ENCODE results near the gene CBLC. TPM values are rescaled to one million over a fixed set of nuclear protein-coding genes. Genes with fewer than 3 reads are reported as not detected.

CBLC gene
- total RNA-seq, 1 experiment from 2014 or later, result 20.5 TPM

DNA sequence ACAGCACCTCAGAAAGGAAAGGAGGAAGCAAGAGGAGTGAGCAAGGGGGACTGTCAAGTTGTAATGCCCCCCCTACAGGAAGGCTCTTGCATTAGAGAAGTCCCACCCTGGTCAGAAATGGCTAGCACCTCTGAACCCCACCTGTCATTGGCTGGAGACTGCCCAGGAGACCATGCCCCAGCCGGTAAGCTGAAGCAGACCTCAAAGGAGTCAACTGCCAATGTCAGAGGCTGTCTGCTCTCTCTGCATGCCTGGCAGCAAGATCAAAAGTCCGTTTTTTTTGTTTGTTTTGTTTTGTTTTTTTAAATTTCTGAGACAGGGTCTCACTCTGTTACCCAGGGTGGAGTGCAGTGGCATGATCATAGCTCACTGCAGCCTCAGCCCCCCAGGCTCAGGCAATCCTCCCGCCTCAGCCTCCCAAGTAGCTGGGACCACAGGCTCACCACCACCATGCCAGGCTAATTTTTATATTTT, 37.3 kb upstream of the CBLC start:
- H3K36me3 Mint-ChIP-seq, result no peaks in the 10 kb centered on the region
- ChIA-PET POLR2A (no interaction called here), CTCF (interaction anchor here (0.6 to 4.5 kb wide), 7 partner anchors 15 to 30 kb away, joined by 3 to 23 read pairs (median 4); no protein-coding TSS in a partner anchor)
- no peak overlapping the region for H3K27ac Mint-ChIP-seq
- DNase-seq (ENCODE audit: low spot score) (no peak), ATAC-seq (peak; percentile 74)
- no peaks in the 10 kb centered on the region for H3K9me3 Mint-ChIP-seq
- H3K4me3 Mint-ChIP-seq, result no peak overlapping the region
- TF ChIP-seq ATF1 (CRISPR knock-in tag; IDR thresholded peaks at IDR 0.05), result no peak
- TF ChIP-seq EMX1 (CRISPR knock-in tag; IDR thresholded peaks at IDR 0.05), result no peak
- no peak for TF ChIP-seq FOXK1 (CRISPR knock-in tag; IDR thresholded peaks at IDR 0.05)
- TF ChIP-seq, protein P1, sequence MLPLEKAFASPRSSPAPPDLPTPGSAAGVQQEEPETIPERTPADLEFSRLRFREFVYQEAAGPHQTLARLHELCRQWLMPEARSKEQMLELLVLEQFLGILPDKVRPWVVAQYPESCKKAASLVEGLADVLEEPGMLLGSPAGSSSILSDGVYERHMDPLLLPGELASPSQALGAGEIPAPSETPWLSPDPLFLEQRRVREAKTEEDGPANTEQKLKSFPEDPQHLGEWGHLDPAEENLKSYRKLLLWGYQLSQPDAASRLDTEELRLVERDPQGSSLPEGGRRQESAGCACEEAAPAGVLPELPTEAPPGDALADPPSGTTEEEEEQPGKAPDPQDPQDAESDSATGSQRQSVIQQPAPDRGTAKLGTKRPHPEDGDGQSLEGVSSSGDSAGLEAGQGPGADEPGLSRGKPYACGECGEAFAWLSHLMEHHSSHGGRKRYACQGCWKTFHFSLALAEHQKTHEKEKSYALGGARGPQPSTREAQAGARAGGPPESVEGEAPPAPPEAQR (CRISPR knock-in tag; IDR thresholded peaks at IDR 0.05), result no peak
- TF ChIP-seq, protein P2, sequence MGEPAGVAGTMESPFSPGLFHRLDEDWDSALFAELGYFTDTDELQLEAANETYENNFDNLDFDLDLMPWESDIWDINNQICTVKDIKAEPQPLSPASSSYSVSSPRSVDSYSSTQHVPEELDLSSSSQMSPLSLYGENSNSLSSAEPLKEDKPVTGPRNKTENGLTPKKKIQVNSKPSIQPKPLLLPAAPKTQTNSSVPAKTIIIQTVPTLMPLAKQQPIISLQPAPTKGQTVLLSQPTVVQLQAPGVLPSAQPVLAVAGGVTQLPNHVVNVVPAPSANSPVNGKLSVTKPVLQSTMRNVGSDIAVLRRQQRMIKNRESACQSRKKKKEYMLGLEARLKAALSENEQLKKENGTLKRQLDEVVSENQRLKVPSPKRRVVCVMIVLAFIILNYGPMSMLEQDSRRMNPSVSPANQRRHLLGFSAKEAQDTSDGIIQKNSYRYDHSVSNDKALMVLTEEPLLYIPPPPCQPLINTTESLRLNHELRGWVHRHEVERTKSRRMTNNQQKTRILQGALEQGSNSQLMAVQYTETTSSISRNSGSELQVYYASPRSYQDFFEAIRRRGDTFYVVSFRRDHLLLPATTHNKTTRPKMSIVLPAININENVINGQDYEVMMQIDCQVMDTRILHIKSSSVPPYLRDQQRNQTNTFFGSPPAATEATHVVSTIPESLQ (CRISPR knock-in tag; IDR thresholded peaks at IDR 0.05), result no peak
- TF ChIP-seq, protein P3, sequence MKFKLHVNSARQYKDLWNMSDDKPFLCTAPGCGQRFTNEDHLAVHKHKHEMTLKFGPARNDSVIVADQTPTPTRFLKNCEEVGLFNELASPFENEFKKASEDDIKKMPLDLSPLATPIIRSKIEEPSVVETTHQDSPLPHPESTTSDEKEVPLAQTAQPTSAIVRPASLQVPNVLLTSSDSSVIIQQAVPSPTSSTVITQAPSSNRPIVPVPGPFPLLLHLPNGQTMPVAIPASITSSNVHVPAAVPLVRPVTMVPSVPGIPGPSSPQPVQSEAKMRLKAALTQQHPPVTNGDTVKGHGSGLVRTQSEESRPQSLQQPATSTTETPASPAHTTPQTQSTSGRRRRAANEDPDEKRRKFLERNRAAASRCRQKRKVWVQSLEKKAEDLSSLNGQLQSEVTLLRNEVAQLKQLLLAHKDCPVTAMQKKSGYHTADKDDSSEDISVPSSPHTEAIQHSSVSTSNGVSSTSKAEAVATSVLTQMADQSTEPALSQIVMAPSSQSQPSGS (CRISPR knock-in tag; IDR thresholded peaks at IDR 0.05; ENCODE audit: borderline replicate concordance, low read depth), result no peak
- no peak for TF ChIP-seq GRHL2 (CRISPR knock-in tag; IDR thresholded peaks at IDR 0.05; ENCODE audit: insufficient replicate concordance, severe bottlenecking)
- TF ChIP-seq, protein P4, sequence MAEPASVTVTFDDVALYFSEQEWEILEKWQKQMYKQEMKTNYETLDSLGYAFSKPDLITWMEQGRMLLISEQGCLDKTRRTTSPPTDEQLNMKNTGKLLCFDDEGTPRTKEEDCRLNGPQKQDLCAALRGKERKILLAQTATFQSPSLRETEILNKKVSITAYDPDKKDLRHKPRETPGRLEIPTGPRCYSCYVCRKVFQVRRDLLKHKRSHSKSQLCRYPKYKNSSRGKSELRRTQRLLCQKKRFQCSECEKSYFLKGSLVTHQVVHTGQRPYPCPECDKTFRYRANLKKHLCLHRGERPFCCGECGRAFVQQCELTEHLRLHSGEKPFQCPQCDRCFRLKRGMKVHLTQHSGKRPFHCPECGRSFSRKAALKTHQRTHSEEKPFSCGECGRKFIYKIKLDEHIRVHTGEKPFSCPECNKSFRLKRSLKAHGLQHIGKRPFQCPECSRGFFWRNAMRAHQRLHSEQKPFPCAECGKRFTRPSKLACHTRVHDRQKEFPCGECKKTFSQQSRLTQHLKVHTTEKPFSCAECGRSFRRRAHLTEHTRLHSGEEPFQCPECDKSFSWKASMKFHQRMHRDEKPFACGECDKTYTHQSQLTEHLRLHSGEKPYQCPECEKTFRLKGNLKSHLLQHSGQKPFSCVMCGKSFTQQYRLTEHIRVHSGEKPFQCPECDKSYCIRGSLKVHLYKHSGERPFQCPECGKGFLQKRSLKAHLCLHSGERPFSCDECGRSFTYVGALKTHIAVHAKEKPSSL (CRISPR knock-in tag; conservative IDR thresholded peaks at IDR 0.05), result no peak
- no peak for TF ChIP-seq ELF4 (CRISPR knock-in tag; IDR thresholded peaks at IDR 0.05; ENCODE audit: low read depth)
- TF ChIP-seq, protein P5, sequence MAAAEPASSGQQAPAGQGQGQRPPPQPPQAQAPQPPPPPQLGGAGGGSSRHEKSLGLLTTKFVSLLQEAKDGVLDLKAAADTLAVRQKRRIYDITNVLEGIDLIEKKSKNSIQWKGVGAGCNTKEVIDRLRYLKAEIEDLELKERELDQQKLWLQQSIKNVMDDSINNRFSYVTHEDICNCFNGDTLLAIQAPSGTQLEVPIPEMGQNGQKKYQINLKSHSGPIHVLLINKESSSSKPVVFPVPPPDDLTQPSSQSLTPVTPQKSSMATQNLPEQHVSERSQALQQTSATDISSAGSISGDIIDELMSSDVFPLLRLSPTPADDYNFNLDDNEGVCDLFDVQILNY (CRISPR knock-in tag; IDR thresholded peaks at IDR 0.05), result no peak
- no peak for TF ChIP-seq ZBTB21 (CRISPR knock-in tag; IDR thresholded peaks at IDR 0.05; ENCODE audit: borderline replicate concordance)
- TF ChIP-seq TCF7 (CRISPR knock-in tag; IDR thresholded peaks at IDR 0.05; ENCODE audit: low read depth), result no peak
- TF ChIP-seq, protein P6, sequence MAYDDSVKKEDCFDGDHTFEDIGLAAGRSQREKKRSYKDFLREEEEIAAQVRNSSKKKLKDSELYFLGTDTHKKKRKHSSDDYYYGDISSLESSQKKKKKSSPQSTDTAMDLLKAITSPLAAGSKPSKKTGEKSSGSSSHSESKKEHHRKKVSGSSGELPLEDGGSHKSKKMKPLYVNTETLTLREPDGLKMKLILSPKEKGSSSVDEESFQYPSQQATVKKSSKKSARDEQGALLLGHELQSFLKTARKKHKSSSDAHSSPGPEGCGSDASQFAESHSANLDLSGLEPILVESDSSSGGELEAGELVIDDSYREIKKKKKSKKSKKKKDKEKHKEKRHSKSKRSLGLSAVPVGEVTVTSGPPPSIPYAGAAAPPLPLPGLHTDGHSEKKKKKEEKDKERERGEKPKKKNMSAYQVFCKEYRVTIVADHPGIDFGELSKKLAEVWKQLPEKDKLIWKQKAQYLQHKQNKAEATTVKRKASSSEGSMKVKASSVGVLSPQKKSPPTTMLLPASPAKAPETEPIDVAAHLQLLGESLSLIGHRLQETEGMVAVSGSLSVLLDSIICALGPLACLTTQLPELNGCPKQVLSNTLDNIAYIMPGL (CRISPR knock-in tag; IDR thresholded peaks at IDR 0.05), result no peak
- TF ChIP-seq ZNF232 (CRISPR knock-in tag; IDR thresholded peaks at IDR 0.05), result no peak
- TF ChIP-seq, protein P7, sequence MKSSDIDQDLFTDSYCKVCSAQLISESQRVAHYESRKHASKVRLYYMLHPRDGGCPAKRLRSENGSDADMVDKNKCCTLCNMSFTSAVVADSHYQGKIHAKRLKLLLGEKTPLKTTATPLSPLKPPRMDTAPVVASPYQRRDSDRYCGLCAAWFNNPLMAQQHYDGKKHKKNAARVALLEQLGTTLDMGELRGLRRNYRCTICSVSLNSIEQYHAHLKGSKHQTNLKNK (CRISPR knock-in tag; IDR thresholded peaks at IDR 0.05), result no peak
- TF ChIP-seq SOX15 (CRISPR knock-in tag; IDR thresholded peaks at IDR 0.05), result no peak
- TF ChIP-seq ZNF671 (CRISPR knock-in tag; IDR thresholded peaks at IDR 0.05), result no peak
- TF ChIP-seq, protein P8, sequence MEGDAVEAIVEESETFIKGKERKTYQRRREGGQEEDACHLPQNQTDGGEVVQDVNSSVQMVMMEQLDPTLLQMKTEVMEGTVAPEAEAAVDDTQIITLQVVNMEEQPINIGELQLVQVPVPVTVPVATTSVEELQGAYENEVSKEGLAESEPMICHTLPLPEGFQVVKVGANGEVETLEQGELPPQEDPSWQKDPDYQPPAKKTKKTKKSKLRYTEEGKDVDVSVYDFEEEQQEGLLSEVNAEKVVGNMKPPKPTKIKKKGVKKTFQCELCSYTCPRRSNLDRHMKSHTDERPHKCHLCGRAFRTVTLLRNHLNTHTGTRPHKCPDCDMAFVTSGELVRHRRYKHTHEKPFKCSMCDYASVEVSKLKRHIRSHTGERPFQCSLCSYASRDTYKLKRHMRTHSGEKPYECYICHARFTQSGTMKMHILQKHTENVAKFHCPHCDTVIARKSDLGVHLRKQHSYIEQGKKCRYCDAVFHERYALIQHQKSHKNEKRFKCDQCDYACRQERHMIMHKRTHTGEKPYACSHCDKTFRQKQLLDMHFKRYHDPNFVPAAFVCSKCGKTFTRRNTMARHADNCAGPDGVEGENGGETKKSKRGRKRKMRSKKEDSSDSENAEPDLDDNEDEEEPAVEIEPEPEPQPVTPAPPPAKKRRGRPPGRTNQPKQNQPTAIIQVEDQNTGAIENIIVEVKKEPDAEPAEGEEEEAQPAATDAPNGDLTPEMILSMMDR (IDR thresholded peaks at IDR 0.05), result no peak
- TF ChIP-seq, protein P9, sequence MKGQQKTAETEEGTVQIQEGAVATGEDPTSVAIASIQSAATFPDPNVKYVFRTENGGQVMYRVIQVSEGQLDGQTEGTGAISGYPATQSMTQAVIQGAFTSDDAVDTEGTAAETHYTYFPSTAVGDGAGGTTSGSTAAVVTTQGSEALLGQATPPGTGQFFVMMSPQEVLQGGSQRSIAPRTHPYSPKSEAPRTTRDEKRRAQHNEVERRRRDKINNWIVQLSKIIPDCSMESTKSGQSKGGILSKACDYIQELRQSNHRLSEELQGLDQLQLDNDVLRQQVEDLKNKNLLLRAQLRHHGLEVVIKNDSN (CRISPR knock-in tag; IDR thresholded peaks at IDR 0.05), result no peak
- TF ChIP-seq, protein P10, sequence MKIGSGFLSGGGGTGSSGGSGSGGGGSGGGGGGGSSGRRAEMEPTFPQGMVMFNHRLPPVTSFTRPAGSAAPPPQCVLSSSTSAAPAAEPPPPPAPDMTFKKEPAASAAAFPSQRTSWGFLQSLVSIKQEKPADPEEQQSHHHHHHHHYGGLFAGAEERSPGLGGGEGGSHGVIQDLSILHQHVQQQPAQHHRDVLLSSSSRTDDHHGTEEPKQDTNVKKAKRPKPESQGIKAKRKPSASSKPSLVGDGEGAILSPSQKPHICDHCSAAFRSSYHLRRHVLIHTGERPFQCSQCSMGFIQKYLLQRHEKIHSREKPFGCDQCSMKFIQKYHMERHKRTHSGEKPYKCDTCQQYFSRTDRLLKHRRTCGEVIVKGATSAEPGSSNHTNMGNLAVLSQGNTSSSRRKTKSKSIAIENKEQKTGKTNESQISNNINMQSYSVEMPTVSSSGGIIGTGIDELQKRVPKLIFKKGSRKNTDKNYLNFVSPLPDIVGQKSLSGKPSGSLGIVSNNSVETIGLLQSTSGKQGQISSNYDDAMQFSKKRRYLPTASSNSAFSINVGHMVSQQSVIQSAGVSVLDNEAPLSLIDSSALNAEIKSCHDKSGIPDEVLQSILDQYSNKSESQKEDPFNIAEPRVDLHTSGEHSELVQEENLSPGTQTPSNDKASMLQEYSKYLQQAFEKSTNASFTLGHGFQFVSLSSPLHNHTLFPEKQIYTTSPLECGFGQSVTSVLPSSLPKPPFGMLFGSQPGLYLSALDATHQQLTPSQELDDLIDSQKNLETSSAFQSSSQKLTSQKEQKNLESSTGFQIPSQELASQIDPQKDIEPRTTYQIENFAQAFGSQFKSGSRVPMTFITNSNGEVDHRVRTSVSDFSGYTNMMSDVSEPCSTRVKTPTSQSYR (CRISPR knock-in tag; IDR thresholded peaks at IDR 0.05), result no peak
- H3K4me1 Mint-ChIP-seq, result peaks cover 17% of the 10 kb centered on the region
- peaks cover 22% of the 10 kb centered on the region for H3K27me3 Mint-ChIP-seq (ENCODE audit: low read depth)
